ENCODE data around the gene RNF224.

GRCh38 chr9:137250329-137251193 lies 23.3 kb downstream of the RNF224 start:
- no peak for TF ChIP-seq EZH2 (IDR thresholded peaks at IDR 0.05; ENCODE audit: low read depth)
- no peak for TF ChIP-seq CTCF (conservative IDR thresholded peaks at IDR 0.05)

Data from PC-9 (cell line).